Esophagus squamous epithelium (tissue), 5 donors: ENCODE data around the gene SGSM2. TPM values are rescaled to one million over a fixed set of nuclear protein-coding genes. Genes with fewer than 3 reads are reported as not detected.
A peak's percentile ranks its signal among the peaks of the same experiment; 100 is the strongest.

Source experiments
- DNase-seq: peaks from one replicate; lab custom pipeline; 2025; lab: John Stamatoyannopoulos, UW
- H3K27ac ChIP-seq, 4 donors: fragments of 200-600 bp; sonication (generic); one replicate each; pipeline ENCODE4 v1.5.1; 2016 to 2019; ENCODE audit warnings: mild to moderate bottlenecking in 1 of 4
- H3K27me3 ChIP-seq, 4 donors: fragments of 200-600 bp; sonication (generic); 1 replicate in 3 of 4; 2 replicates in 1 of 4; pipeline versions ENCODE4 v1.5.1 to v1.6.0; 2017 to 2021; ENCODE audit warnings: antibody characterized with exemption in 1 of 4
- H3K36me3 ChIP-seq, 3 donors: fragments of 200-600 bp; sonication (generic); one replicate each; pipeline ENCODE4 v1.5.1; 2016 to 2019
- H3K4me1 ChIP-seq, 3 donors: fragments of 200-600 bp; sonication (generic); one replicate each; pipeline ENCODE4 v1.5.1; 2017 to 2019
- H3K4me3 ChIP-seq, 4 donors: fragments of 200-600 bp; sonication (generic); 1 replicate in 3 of 4; 2 replicates in 1 of 4; pipeline ENCODE4 v1.5.1; 2016 to 2019; ENCODE audit warnings: mild to moderate bottlenecking in 2 of 4, moderate library complexity in 1 of 4
- H3K9me3 ChIP-seq, 3 donors: fragments of 200-600 bp; sonication (generic); one replicate each; pipeline ENCODE4 v1.5.1; 2016 to 2019
- POLR2A ChIP-seq, 4 donors: fragments of 450-650 bp; IDR thresholded peaks; one replicate each; pipeline ENCODE4 v1.6.1; 2017; ENCODE audit warnings: antibody characterized with exemption in 4 of 4, mild to moderate bottlenecking in 4 of 4, moderate library complexity in 3 of 4
- WGBS, 2 donors: methylation state at CpG; one replicate each; pipeline ENCODE4 v1.1.5; 2018; 5-methylcytosine and 5-hydroxymethylcytosine counted together
- intact Hi-C: fragments of 100-400 bp; cut with DNase I; formaldehyde crosslinking; loops from one replicate; pipeline ENCODE4 v1.15.0; 2022
- total RNA-seq, 4 donors: library from RNA; depleted of rRNA; stranded (reverse); fragments of >200 nt; gene quantifications; one replicate each; pipeline ENCODE4 v1.1.0, GENCODE V29; 2016
- TF ChIP-seq, protein P1 (sequence below), 6 experiments: fragments of 450-650 bp in 4 of 6; fragments of 200-600 bp in 2 of 6; sonication (generic) in 2 of 6; IDR thresholded peaks; one replicate each; pipeline ENCODE4 v1.5.1; 2016 to 2019; ENCODE audit warnings: antibody characterized with exemption in 6 of 6, mild to moderate bottlenecking in 4 of 6, moderate library complexity in 4 of 6
- donor health status: DM: yes; HTN: yes; CAD: no.

The SGSM2 gene
- total RNA-seq, 4 donors from 2014 or later: 24.3 to 67.9 (median 35.3) TPM

DNA sequence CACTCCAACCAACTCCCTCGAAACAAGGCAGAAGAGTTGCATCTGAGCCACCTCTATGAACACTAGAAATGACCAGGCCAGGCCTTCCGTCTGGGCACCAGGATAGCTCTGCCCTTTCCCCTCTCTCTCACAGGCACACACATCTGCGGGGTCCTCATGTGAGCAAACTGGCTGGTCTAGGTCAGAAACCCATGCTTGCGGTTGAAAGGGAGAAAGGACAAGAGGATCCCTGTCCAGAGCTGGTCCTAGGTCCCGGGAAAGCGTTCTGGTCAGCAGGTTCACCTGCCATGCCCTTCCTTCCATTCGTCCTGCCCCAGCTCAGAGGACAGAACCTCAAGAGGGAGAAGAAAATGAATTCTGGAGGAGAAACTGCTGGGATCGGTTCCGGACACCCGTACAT lies 60.9 kb downstream of the SGSM2 start:
- Histone ChIP-seq H3K27ac (peak overlapping the region; percentile 100), H3K9me3 (no peaks in the 10 kb centered on the region), H3K4me3 (peak overlapping the region; percentile 88 to 97 (median 96)), H3K27me3 (no peaks in the 10 kb centered on the region), H3K36me3 (peaks cover 0 to 8% (median 4%) of the 10 kb centered on the region in 3 donors), H3K4me1 (peaks cover 52 to 67% (median 59%) of the 10 kb centered on the region in 3 donors)
- DNase-seq: no peak
- intact Hi-C loops: no loop called here
- 48 to 64% methylated on average over 8 of the region's 10 CpGs for WGBS, 2 donors
- TF ChIP-seq, protein P1, sequence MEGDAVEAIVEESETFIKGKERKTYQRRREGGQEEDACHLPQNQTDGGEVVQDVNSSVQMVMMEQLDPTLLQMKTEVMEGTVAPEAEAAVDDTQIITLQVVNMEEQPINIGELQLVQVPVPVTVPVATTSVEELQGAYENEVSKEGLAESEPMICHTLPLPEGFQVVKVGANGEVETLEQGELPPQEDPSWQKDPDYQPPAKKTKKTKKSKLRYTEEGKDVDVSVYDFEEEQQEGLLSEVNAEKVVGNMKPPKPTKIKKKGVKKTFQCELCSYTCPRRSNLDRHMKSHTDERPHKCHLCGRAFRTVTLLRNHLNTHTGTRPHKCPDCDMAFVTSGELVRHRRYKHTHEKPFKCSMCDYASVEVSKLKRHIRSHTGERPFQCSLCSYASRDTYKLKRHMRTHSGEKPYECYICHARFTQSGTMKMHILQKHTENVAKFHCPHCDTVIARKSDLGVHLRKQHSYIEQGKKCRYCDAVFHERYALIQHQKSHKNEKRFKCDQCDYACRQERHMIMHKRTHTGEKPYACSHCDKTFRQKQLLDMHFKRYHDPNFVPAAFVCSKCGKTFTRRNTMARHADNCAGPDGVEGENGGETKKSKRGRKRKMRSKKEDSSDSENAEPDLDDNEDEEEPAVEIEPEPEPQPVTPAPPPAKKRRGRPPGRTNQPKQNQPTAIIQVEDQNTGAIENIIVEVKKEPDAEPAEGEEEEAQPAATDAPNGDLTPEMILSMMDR (IDR thresholded peaks at IDR 0.05): no peak
- no peak for TF ChIP-seq POLR2A (IDR thresholded peaks at IDR 0.05)

DNA sequence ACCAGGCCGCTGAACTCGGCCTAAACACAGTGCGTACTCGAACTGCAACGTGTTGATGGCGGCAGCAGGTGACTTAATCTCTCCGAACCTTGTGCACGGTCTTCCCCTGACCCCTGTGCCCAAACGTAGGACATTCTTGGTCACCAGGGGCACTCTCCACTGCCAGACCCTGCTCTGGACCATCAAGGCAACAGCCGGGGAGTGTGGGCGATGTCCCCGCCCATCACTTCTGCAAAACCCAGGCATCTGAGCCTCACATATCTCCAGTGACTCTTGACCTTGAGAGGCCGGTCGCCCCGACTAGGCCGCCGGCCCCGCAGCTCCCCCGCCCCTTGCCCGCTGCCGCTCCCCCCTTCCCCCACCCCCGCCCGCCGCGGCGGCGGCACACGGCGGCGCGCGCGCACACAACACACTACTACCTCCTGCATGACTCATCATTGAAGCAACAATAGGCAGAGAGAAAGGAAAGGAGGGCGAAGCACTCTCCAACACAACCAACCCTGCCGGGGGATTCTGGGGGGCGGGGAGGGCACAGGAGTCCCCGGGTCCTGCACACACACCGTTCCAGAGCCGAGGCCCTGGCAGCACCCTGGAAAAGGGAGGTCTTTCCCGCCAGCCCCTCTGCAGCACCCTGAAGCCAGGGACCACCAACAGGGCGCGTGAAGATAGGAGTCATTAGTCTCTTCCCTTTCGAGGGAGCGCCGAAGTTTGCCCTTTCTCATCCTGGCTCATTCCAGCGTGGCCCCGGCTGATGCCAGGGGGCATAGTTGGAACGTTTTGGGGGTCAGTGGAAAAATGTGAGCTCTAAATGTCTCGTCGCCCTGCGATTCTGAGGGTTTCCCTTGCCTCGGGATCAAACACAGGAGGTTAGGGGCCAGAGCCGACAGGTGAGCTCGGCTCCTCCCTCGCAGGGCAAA lies 61.6 kb downstream of the SGSM2 start:
- WGBS, 2 donors: 4 to 20% methylated on average over 5 to 18 of the region's 55 CpGs
- DNase-seq: no peak
- intact Hi-C loops: no loop called here
- peaks cover 59 to 73% (median 63%) of the 10 kb centered on the region in 3 donors for H3K4me1 ChIP-seq
- H3K9me3 ChIP-seq: no peaks in the 10 kb centered on the region
- H3K27me3 ChIP-seq: no peaks in the 10 kb centered on the region
- peaks cover 0 to 8% (median 4%) of the 10 kb centered on the region in 3 donors for H3K36me3 ChIP-seq
- TF ChIP-seq POLR2A (IDR thresholded peaks at IDR 0.05): peak in 1 of 4 donors; percentile 22
- TF ChIP-seq, protein P1 (IDR thresholded peaks at IDR 0.05): no peak
- peak overlapping the region; percentile 88 to 97 (median 96) for H3K4me3 ChIP-seq
- peak overlapping the region; percentile 100 for H3K27ac ChIP-seq

DNA sequence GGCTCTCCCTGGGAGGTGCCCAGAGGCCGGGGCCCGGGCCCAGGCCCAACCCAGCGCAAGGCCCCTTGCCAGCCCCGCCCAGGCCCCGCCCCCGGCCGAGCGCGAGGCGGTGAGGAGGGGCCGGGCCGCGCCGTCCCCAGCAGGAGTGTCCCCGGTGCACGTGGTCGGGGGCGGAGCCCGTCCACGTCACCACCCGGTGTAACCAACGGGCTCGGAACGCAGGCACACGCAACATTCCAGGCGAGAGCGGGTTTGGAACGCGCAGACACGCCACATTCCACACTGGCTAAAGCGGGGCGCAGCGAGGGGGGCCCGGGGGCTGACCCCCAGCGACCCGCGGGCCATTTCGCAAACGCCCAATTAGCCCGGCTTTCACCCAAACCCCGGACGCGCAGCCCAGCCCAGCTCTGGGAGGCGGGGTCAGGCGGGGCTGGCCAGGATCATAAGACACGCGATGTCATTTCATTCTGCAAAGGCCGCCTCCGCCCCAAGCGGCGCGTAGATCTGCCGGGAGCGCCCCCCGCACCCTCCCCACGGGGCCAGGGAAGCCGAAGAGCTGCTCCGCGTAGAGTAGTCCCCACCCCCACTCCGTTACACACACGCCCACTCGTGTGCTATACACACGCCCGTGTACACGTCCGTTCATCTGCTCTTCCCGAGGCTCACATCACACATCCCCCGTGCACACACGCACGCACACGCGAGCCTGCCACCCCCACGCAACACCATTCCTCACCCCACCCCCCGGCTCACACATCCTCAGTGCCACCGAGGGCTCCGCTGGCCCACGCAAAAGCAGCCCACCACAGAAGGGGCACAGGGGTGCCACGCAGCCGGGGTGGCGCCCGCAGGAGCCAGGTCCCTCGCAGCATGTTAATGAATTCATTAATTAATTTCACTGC lies 62.5 kb downstream of the SGSM2 start:
- H3K27me3 ChIP-seq: no peaks in the 10 kb centered on the region
- 0% methylated on average over 17 of the region's 82 CpGs for WGBS, 2 donors
- peaks cover 0 to 4% (median 2%) of the 10 kb centered on the region in 3 donors for H3K36me3 ChIP-seq
- H3K4me3 ChIP-seq: peak overlapping the region; percentile 88 to 97 (median 96)
- TF ChIP-seq, protein P1 (IDR thresholded peaks at IDR 0.05): no peak
- TF ChIP-seq POLR2A (IDR thresholded peaks at IDR 0.05): peak in 3 of 4 donors; percentile 61 to 97 (median 95)
- H3K9me3 ChIP-seq: no peaks in the 10 kb centered on the region
- H3K4me1 ChIP-seq: peaks cover 55 to 73% (median 61%) of the 10 kb centered on the region in 3 donors
- peak overlapping the region; percentile 100 for H3K27ac ChIP-seq
- intact Hi-C loops: no loop called here
- DNase-seq: peak; percentile 68

DNA sequence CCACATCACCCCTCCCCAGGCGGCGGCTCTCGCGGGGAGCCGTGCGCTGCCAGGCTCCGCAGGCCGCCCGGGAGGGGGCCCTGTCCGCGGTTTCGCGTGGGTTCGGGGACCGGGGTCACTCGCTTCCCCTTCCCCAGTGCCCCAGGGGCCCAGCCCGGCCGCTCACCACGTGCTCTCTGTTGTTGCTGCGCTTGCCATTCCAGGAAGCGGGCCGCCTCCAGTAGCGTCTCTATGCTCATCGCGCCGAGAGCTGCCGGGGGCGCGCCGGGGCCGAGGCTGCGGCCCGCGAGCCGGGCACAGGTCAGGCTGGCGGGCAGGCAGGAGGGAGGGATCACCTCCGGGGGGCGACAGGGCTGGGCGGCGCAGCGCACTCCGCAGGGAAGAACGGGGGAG lies 63.2 kb downstream of the SGSM2 start:
- DNase-seq: no peak
- H3K36me3 ChIP-seq: no peaks in the 10 kb centered on the region
- peak overlapping the region; percentile 88 to 97 (median 96) for H3K4me3 ChIP-seq
- WGBS, 2 donors: 0% methylated on average over 2 to 3 of the region's 43 CpGs
- TF ChIP-seq, protein P1 (IDR thresholded peaks at IDR 0.05): no peak
- TF ChIP-seq POLR2A (IDR thresholded peaks at IDR 0.05): no peak
- intact Hi-C loops: no loop called here
- H3K27ac ChIP-seq: peak overlapping the region; percentile 100
- no peaks in the 10 kb centered on the region for H3K9me3 ChIP-seq
- no peaks in the 10 kb centered on the region for H3K27me3 ChIP-seq
- H3K4me1 ChIP-seq: peaks cover 50 to 73% (median 61%) of the 10 kb centered on the region in 3 donors
